Measurements from ENCODE around the gene CBX8. TPM values are rescaled to one million over a fixed set of nuclear protein-coding genes. Genes with fewer than 3 reads are reported as not detected.

The CBX8 gene
- total RNA-seq, 1 donor from 2014 or later: 16.0 TPM

- H3K36me3 Mint-ChIP-seq: no peaks in the 10 kb centered on the region
- no peak for DNase-seq (ENCODE audit: extremely low spot score, unreplicated experiment)
- no peak overlapping the region for H3K27ac Mint-ChIP-seq
- no peak overlapping the region for H3K4me3 Mint-ChIP-seq
- peaks cover 23% of the 10 kb centered on the region for H3K4me1 Mint-ChIP-seq (ENCODE audit: unreplicated experiment)
- H3K27me3 Mint-ChIP-seq: peaks cover 24% of the 10 kb centered on the region
- no peaks in the 10 kb centered on the region for H3K9me3 Mint-ChIP-seq
- no peak for TF ChIP-seq CTCF (conservative IDR thresholded peaks at IDR 0.05)
These were observed 54.3 kb downstream of the CBX8 start for GRCh38 chr17:79742589-79742918.

Other genes with a start within 250 kb of the CBX8 start
- gene RBFOX3, start 186.0 kb downstream of the CBX8 start, total RNA-seq (ENCODE audit: low replicate concordance): 1.6 and 2.0 TPM in 2 replicates
- gene ENPP7, start 66.1 kb downstream of the CBX8 start, total RNA-seq (ENCODE audit: low replicate concordance): 5.3 and 20.5 TPM in 2 replicates
- 21.6 and 72.0 TPM in 2 replicates for gene CBX2, start 18.9 kb downstream of the CBX8 start, total RNA-seq (ENCODE audit: low replicate concordance)
- 39.6 and 76.2 TPM in 2 replicates for gene CBX4, start 42.4 kb upstream of the CBX8 start, total RNA-seq (ENCODE audit: low replicate concordance)
- 35.5 and 71.9 TPM in 2 replicates for gene TBC1D16, start 238.8 kb upstream of the CBX8 start, total RNA-seq (ENCODE audit: low replicate concordance)
- 8.5 and 29.6 TPM in 2 replicates for gene CCDC40, start 239.6 kb upstream of the CBX8 start, total RNA-seq (ENCODE audit: low replicate concordance)